EH (cell line): ENCODE measurements around the gene PLSCR3.

Source experiments
- DNase-seq: peaks from one replicate; pipeline ENCODE4 v3.0.0-alpha.2; 2015; ENCODE audit warnings: low read depth

PLSCR3 gene

GRCh38 chr17:7347630-7348477, 46.5 kb downstream of the PLSCR3 start:
- DNase-seq = no peak

GRCh38 chr17:7346761-7347614, 47.3 kb downstream of the PLSCR3 start:
- DNase-seq = no peak

- DNase-seq = no peak
Observed at GRCh38 chr17:7343250-7343649, 51.1 kb downstream of the PLSCR3 start.

DNA sequence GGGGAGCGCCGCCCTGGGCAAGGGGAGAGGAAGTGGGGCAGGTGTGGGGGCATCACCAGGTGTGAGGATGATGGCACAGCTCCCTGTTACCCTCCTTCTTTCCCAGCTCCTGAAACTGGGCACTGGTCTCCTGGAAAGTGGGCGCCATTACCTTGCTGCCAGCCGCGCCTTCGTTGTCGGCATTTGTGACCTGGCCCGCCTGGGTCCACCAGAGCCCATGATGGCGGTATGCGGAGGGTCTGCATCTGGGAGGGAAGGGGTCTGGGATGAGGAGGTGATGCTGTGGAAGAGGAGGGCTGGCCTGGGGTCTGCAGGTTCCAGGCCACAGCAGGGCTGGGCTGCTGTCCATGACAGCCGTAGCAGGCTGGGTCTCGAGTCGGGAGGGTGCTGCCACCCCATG, 52.5 kb downstream of the PLSCR3 start:
- DNase-seq = no peak

GRCh38 chr17:7340179-7340578, 54.1 kb downstream of the PLSCR3 start:
- peak; percentile 48 for DNase-seq
